ENCODE measurements around the gene CLIC6. TPM values are rescaled to one million over a fixed set of nuclear protein-coding genes. Genes with fewer than 3 reads are reported as not detected.

CLIC6 gene
- total and polyA plus RNA-seq, 9 of the 15 experiments (the other 6 are each of a cell fraction or from before 2014, with no cell fraction given): not detected

- no peak overlapping the region for H3K9ac ChIP-seq (ENCODE audit: insufficient read depth in 1 of 2, low read depth in 2 of 2, low read length in 2 of 2)
- ChIA-PET CTCF (ENCODE audit: low intra/inter-chr PET ratio) (no interaction called here), POLR2A (no interaction called here)
- FAIRE-seq (no peak), DNase-seq (ENCODE audit: extremely low read depth in 1 of 4, low spot score in 3 of 4) (no peak), ATAC-seq (no peak)
- H3K4me1 ChIP-seq (replicated peaks in 1 of 2; ENCODE audit: control insufficient read depth in 2 of 2, insufficient read depth in 2 of 2, low read length in 2 of 2): no peaks in the 10 kb centered on the region
- H3K4me3 ChIP-seq: no peak overlapping the region
- no peaks in the 10 kb centered on the region for H3K9me1 ChIP-seq (ENCODE audit: control insufficient read depth, insufficient read depth, low read length)
- intact Hi-C loops (cut with micrococcal nuclease) (no loop called here), in situ Hi-C loops (cut with MboI) (loop anchor here (25.0 kb wide), 1 partner anchor 262 kb away; the partner anchor contains the start of gene SMIM11)
- no peak overlapping the region for H3K27ac ChIP-seq (ENCODE audit: extremely low read depth, low read depth, low read length)
- H3K27me3 ChIP-seq (ENCODE audit: control insufficient read depth in 2 of 2, insufficient read depth in 2 of 2, low read length in 2 of 2): peaks cover 25 to 48% of the 10 kb centered on the region in 2 experiments
- H3K36me3 ChIP-seq (ENCODE audit: control insufficient read depth, insufficient read depth, low read length): no peaks in the 10 kb centered on the region
- no peak for TF ChIP-seq GATAD2B (IDR thresholded peaks at IDR 0.05; ENCODE audit: borderline replicate concordance)
- no peak for TF ChIP-seq PBX2 (CRISPR knock-in tag; IDR thresholded peaks at IDR 0.05; ENCODE audit: low read depth)
- TF ChIP-seq PBX2 (tag; conservative IDR thresholded peaks at IDR 0.05; ENCODE audit: low read depth): peak; percentile 82
- peak; percentile 81 for TF ChIP-seq MEIS2 (IDR thresholded peaks at IDR 0.05; ENCODE audit: partially characterized antibody)
- TF ChIP-seq PKNOX1 (IDR thresholded peaks at IDR 0.05): peak; percentile 61
- no peak for TF ChIP-seq TFAP4 (CRISPR knock-in tag; IDR thresholded peaks at IDR 0.05; ENCODE audit: borderline replicate concordance)
- no peak overlapping the region for H2AFZ ChIP-seq (ENCODE audit: low read depth, low read length)
- no peak overlapping the region for H3K4me2 ChIP-seq (ENCODE audit: insufficient read depth, low read length)
- no peaks in the 10 kb centered on the region for H4K20me1 ChIP-seq (replicated peaks; ENCODE audit: control insufficient read depth, insufficient read depth, low read length)
- BruUV-seq (replicated peaks): no TSS peak
- no peaks in the 10 kb centered on the region for H3K79me2 ChIP-seq (ENCODE audit: control insufficient read depth, insufficient read depth, low read length)
- 2% methylated on average over 3 of the region's 3 CpGs for WGBS (ENCODE audit: insufficient coverage, low coverage, missing lambda C conversion rate)
- no peaks in the 10 kb centered on the region for H3K9me3 ChIP-seq (replicated peaks; ENCODE audit: control insufficient read depth, insufficient read depth, low read depth, low read length)
These were observed 19.4 kb upstream of the CLIC6 start for GRCh38 chr21:34649400-34649799.
